DND-41 (cell line): ENCODE measurements around the gene HHIP.
"Not testable (repeated sequence)": the region's sequence is repeated elsewhere in the genome, so short reads cannot be mapped to it uniquely, and the experiment has no call there.

Source experiments
- CTCF ChIP-seq: IDR thresholded peaks from 2 replicates; pipeline ENCODE4 v1.5.1; 2012; ENCODE audit warnings: borderline replicate concordance, low read length, moderate library complexity, mild to moderate bottlenecking; ENCODE audit not compliant: poor library complexity, severe bottlenecking; ENCODE audit errors: extremely low read depth
- EZH2 ChIP-seq: IDR thresholded peaks from 3 replicates; pipeline ENCODE4 v1.6.1; 2012; ENCODE audit warnings: borderline replicate concordance, low read depth, mild to moderate bottlenecking, moderate library complexity, low read length, inconsistent platforms; ENCODE audit not compliant: severe bottlenecking

DNA sequence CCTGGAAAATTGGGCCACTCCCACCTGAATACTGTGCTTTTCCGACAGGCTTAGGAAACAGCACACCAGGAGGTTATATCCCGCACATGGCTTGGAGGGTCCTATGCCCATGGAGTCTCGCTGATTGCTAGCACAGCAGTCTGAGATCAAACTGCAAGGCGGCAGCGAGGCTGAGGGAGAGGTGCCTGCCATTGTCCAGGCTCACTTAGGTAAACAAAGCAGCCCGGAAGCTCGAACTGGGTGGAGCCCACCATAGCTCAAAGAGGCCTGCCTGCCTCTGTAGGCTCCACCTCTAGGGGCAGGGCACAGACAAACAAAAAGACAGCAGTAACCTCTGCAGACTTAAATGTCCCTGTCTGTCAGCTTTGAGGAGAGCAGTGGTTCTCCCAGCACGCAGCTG, 122.9 kb downstream of the HHIP start:
- not testable (repeated sequence) for TF ChIP-seq CTCF, EZH2
